GM19468 (cell line): Measurements from ENCODE around the gene ZNF540.
A peak's percentile ranks its signal among the peaks of the same experiment; 100 is the strongest.
"Not testable (repeated sequence)": the region's sequence is repeated elsewhere in the genome, so short reads cannot be mapped to it uniquely, and the experiment has no call there.

Experiments used
- ATAC-seq: cut with Tn5 transposase; IDR thresholded peaks from one replicate; pipeline ENCODE4 v1.9.1; 2021; ENCODE audit warnings: mild to moderate bottlenecking, moderate library complexity, moderate number of reproducible peaks; ENCODE audit not compliant: unreplicated experiment; ENCODE audit errors: extremely low read depth

ZNF540 gene

DNA sequence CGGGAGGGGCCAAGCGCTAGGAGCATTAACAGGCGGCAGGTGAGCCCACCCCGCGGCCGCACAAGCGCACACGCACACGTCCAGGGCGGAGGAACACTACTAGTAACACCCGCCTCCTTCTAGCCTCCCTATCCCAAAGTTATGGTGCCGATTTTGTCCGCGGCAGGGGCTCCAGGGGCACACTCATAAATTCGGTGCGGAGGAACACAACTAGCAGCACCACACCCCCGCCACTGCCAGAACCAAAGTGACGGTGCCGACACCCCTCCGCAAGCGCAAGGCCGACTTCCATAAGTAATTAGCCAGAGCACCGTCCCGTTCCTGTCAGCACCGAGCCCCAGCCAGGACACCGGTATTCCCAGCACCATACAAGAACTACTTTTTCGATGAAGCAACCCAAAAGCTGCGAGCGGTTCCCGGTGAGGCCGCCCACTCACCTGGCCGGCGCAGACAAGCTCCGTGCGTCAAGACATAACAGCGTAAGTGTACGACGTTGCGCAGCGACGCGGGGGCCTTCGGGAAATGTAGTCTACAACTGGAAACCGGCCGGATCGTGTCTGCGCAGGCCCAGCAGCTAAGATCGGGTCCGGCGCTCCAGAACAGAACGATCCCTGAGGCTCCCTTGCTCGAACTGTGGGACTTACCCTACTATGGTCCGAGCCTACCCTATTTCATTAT lies at the start of gene ZNF540, which contains the start of gene ZNF571:
Gene ZNF540, plus strand, starts transcription at position 573 of the 678 bp plus-strand sequence. CDS start 3,572 bp downstream, outside the sequence.
Gene ZNF571, minus strand, starts transcription at position 489 of the 678 bp plus-strand sequence. CDS start 8,116 bp downstream, outside the sequence.
- ATAC-seq, result peak; percentile 96

DNA sequence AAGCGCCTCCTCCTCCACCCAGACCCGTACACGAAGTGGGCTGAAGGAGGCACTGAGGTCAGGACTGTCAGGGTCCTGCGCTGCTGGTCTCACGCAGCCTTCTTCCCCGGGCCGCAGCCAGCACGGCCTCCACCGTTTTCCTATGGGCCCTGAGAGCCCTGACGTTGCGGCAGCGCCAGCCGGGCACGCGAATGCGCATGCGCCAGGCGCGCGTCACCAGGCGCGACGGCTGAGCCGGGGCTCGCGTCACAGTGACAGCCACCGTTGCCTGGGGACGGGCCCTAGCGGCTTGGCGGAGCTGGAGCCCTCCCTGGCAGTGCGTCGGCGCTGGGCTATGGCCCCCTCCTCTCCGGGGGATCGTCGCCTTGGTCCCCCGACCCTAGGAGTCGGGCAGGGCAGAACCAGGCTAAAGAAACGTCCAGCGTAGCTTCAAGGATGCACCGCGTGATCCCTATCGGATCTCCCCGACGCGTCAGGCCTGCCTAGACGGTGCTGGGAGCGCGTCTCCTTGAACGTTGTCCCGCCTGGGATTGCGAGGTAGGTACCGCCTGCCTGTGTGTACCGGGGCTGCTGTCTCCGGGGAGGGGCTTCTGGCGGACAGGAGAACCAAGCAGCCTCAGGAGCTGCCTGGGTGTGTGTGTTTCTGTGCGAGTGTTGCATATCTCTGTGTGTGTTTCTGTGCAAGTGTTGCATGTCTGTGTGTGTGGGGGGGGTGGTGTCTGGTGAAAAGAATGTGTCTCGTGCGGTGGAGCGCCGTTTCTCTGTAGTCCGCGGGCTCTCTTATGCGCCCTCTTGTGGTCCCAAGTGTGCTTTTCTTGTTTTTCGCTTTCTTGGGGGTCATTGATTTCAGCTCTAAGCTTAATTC lies 43.3 kb upstream of the ZNF540 start:
- no peak for ATAC-seq

DNA sequence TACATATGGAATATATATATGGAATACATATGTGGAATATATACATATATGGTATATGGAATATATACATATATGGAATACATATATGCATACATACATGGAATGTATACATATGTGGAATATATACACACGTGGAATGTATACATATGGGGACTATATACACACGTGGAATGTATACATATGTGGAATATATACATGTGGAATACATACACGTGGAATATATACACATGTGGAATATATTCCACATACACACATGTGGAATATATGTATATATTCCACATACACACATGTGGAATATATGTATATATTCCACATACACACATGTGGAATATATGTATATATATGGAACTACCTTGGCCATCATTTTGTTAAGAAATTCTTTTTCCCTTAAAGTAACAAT lies 31.2 kb upstream of the ZNF540 start:
- no peak for ATAC-seq

DNA sequence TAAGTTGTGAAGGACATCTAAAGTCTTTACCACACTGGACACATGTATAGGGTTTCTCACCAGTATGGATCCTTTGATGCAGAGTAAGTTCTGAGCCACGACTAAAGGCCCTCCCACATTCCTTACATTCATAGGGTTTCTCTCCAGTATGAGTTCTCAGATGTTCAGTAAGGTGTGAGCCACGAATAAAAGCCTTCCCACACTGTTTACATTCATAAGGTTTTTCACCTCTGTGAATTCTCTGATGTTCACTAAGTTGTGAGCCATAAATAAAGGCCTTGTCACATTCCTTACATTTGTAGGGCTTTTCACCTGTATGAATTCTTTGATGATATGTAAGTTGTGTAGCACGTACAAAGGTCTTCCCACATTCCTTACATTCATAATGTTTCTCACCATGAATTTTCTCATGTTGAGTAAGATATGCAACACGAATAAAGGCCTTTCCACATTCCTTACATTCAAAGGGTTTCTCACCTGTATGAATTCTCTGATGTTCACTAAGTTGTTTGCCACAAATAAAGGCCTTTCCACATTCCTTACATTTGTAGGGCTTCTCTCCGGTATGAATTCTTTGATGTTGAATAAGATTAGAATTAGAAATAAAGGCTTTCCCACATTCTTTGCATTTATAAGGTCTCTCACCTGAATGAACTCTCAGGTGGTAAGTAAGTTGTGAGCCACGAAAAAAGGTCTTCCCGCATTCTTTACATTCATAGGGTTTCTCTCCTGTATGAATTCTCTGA lies 29.9 kb upstream of the ZNF540 start:
- ATAC-seq, result no peak

DNA sequence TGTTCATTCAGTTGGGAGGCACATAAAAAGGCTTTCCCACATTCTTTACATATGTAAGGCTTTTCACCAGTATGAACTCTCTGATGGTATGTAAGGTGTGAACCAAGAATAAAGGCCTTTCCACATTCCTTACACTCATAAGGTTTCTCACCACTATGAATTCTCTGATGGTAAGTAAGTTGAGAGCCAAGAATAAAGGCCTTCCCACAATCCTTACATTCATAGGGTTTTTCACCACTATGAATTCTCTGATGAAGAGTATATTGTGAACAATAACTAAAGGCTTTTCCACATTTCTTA lies 29.4 kb upstream of the ZNF540 start:
- no peak for ATAC-seq

DNA sequence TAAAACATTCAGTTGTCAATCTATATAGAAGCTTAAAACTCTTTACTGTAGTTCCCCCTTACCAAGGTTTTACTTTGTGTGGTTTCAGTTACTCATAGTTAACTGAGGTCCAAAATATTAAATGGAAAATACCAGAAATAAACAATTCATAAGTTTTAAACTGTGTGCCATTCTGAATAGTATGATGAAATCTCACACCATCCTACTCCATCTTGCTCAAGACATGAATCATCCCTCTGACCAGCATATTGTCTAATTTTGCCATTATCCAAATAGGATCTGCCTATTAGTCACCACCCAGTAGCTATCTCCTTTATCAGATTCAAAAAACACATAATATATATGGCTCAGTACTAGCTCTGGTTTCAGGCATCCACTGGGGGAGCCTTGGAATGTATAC lies 22.5 kb upstream of the ZNF540 start:
- ATAC-seq, result no peak

DNA sequence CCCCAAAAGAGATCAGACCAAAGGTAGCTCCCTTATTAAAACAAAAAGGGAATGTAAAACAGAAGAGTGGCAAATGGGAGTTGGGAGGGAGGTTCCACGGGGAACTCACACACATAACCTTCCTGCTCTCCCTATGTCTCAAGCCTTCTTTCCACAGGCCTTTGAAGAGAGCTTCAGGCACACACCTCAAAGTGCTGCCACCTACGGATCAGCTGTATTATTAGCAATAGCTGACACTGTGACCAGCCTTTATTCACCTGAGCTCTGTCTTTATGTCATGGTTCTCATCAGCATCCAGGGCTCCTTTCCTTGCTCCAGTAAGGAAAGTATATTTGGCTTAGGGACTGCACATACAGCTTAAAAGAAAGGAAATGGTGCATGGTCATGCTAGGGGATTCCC lies 11.3 kb upstream of the ZNF540 start:
- no peak for ATAC-seq

DNA sequence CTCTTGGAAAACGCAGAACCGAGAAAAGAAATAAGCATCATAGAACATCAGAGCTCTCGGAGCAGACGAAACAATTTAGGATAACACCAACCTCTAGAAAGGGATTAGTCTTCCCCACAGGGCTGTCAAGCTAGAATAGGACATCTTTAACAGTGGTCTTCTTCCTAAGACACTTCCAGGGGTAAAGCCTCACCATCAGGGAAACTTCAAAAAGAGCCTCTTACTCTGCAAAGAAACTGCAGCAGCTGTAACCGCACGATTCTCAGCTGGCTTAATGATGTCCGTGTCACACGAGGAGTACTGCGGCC lies 726 bp upstream of the ZNF540 start:
- ATAC-seq, result no peak

DNA sequence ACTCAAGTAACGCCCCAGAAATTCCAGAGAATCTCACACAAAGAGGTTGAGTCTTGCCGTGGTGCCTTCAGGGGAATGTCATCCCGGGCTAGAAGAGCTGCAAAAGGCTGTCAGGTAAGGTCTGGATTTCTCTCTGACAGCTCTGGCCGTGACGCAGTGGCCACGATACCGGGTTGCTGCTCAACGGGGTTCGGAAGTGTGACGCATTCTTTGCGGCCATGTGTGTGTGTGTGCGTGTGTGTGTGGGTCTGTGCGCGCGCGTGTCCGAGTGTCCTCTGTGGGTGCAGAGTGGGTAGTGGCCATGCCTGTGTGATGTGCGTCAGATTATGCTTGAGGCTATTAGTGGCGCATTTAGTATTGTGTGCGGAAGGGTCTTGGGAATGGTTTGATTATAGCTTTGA lies 306 bp downstream of the ZNF540 start:
- ATAC-seq, result no peak

DNA sequence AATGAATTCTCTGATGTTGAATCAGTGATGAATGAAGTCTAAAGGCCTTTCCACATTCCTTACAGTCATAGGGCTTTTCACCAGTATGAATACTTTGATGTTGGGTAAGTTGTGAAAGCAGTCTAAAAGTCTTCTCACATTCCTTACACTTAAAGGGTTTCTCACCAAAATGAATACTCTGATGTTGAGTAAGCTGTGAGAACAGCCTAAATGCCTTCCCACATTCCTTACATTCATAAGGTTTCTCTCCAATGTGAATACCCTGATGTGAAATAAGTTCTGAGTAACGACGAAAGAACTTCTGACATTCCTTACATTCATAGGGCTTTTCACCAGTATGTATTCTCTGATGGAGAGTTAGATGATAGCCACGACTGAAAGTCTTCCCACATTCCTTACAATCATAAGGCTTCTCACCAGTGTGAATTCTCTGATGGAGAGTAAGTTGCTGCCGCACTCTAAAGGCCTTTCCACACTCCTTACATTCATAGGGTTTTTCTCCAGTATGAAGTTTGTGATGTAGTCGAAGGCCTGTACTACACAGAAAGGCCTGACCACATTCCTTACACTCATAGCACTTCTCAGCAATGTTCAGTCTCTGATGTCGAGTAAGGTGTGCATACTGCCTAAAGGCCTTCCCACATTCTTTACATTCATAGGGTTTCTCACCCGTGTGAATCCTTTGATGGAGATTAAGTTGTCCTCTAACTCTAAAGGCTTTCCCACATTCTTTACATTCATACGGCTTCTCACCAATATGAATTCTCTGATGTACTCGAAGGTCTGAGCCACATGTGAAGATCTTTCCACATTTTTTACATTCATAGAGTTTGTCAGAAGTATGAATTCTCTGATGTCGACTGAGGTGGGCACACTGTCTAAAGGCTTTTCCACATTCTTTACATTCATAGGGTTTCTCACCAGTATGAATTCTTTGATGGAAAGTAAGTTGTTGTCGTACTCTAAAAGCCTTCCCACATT lies 40.7 kb downstream of the ZNF540 start:
- no peak for ATAC-seq

DNA sequence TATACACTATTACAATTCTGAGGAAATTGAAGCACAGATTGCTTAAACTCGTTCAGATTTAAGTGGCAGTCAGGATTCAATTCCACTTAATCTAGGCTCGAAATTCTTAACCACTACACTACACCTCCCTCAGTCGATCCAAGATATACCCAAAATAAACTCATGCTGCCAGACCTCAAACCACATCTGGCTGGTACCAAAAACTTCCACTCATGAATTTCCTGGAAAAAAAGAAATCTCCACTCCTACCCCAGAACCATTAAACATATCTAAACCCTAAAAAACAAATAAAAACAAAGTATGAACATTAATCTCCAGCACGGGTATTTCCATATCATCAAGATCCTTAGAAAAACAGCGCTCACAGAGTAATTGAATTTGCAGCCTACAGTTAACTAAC lies 59.4 kb downstream of the ZNF540 start:
- ATAC-seq, result no peak

DNA sequence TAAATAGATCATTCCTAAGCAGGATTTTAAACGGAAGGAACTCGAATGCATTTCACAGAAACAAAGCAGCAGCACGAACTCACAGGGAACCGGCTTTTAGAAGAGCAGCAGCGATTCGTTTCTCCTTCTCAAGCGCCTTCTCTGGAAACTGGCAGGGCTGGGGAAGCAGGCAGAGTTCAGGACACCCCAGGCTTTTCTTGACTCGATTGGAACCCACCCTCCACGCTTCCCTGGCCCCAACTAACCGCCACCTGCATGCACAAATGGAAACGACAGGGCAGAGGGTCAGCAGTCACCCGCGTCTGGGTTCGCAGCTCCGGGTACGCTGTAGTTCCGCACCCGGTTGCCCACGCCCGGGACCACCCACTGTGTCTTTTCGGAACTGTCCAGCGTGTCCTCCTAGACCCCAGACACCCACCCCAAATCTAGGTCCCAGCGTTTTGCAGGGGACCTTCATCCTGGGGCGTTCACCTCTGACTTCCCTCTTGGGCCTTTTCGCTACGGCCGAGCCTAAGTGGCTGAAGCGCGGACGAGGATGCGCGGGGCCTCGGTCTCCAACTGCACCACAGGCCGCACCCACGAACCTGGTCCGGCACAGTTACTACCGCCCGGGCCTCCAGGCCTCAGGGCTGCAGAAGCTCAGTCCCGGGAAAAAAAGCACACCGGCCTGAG lies 60.1 kb downstream of the ZNF540 start:
- ATAC-seq, result no peak

DNA sequence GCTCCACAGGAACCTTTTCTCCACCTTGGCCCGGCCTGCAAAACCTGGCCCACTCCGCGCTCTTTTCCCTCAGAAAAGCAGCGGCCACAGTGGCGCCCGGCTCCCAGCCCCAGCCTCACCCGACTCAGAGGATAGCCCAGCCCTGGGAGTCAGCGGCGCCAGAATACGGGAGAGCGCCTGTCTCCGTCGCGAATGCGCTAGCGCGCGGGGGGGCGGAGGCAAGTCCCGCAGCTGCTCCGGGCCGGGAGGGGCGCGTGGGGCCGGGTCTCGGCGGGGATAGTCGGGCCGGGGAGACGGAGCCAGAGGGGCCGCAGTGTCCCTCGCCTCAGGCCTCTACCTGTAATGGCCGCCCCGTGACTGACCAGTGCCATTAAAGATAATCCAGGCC lies 60.6 kb downstream of the ZNF540 start, which contains the start of gene ZFP30:
Gene ZFP30, minus strand, starts transcription at position 165 of the 388 bp plus-strand sequence. CDS start 7,643 bp downstream, outside the sequence.
- ATAC-seq, result peak; percentile 45

DNA sequence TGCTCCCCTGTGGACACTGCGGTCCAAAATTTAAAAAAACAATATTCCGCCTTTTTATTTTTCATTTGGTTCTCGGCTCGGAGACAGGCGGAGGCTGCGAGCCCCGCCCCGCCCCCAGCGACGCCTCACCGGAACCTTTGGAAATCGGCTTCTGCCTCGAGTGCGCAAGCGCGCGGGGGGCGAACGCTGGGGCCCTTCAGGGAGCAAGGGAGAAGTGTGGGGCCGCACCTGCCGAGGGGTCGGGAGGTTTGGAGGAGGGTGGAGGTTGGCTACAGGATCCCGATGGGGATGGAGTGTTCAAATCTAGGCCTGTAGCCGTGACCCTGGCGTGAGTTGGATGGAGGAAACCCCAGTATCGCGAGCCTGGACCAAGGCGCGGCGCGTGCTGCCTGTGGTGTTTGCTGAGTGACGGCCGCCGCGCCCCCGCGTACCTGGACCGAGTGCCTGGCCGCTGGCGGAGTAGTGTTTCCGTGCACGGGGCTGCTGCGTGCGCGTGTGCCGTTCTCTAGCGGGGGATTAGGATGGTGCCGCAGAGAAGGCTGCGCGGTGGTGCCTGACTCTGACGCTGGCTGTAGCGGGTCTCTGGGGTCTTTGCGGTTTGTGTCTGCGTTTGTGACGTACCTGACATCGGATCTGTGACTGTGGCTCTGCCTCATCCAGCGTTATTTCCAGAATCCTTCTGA lies 61.2 kb downstream of the ZNF540 start:
- peak; percentile 17 for ATAC-seq

DNA sequence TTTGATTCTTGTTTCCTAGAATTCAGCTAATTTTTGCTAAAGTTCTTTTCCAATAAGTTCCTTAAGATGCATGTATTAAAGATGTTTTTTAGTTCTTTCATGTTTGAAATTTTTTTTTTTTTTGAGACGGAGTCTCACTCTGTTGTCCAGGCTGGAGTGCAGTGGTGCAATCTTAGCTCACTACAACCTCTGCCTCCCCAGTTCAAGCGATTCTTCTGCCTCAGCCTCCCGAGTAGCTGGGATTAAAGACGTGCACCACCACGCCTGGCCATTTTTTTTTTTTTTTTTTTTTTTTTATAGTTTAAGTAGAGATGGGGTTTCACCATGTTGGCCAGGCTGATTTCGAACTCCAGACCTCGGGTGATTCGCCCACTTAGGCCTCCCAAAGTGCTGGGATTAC lies 62.5 kb downstream of the ZNF540 start:
- not testable (repeated sequence) for ATAC-seq
